Measurements from ENCODE around the gene CD19.

Gene CD19

GRCh38 chr16:28982418-28982817, 50.6 kb downstream of the CD19 start:
- DNase-seq (ENCODE audit: low read depth), result no peak

GRCh38 chr16:28982949-28983348, 51.2 kb downstream of the CD19 start:
- no peak for DNase-seq (ENCODE audit: low read depth)

- DNase-seq (ENCODE audit: low read depth), result no peak
These were observed 51.9 kb downstream of the CD19 start for GRCh38 chr16:28983644-28984043.

DNA sequence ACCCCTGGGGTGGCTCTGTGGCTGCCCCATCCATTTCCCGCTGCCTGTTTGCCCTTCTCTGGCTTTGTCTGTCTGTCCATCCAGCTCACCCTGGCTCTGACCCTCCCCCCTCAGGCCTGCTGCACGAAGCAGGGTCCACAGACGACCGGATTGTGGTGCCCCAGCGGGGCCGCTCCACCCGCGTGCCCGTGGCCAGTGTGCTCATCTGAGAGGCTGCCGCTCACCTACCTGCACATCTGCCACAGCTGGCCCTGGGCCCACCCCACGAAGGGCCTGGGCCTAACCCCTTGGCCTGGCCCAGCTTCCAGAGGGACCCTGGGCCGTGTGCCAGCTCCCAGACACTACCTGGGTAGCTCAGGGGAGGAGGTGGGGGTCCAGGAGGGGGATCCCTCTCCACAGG, 52.3 kb downstream of the CD19 start:
- DNase-seq (ENCODE audit: low read depth), result no peak

- DNase-seq (ENCODE audit: low read depth), result no peak
These were observed 52.9 kb downstream of the CD19 start, which contains the start of gene LAT for GRCh38 chr16:28984619-28985135. TSS of gene LAT (plus strand) at chr16:28985052. CDS start at chr16:28985418, 366 bp downstream.

GRCh38 chr16:28985211-28986041, 53.7 kb downstream of the CD19 start:
- no peak for DNase-seq (ENCODE audit: low read depth)

GRCh38 chr16:28986046-28986445, 54.3 kb downstream of the CD19 start:
- no peak for DNase-seq (ENCODE audit: low read depth)

DNA sequence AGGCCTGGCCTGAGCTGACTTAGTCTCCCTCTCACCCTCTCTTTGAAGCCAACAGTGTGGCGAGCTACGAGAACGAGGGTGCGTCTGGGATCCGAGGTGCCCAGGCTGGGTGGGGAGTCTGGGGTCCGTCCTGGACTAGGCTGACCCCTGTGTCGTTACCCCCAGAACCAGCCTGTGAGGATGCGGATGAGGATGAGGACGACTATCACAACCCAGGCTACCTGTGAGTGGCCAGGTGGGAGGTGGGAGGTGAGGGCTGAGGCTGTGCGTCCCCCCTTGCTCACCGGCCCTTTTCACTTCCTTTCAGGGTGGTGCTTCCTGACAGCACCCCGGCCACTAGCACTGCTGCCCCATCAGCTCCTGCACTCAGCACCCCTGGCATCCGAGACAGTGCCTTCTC, 54.7 kb downstream of the CD19 start:
- no peak for DNase-seq (ENCODE audit: low read depth)

DNA sequence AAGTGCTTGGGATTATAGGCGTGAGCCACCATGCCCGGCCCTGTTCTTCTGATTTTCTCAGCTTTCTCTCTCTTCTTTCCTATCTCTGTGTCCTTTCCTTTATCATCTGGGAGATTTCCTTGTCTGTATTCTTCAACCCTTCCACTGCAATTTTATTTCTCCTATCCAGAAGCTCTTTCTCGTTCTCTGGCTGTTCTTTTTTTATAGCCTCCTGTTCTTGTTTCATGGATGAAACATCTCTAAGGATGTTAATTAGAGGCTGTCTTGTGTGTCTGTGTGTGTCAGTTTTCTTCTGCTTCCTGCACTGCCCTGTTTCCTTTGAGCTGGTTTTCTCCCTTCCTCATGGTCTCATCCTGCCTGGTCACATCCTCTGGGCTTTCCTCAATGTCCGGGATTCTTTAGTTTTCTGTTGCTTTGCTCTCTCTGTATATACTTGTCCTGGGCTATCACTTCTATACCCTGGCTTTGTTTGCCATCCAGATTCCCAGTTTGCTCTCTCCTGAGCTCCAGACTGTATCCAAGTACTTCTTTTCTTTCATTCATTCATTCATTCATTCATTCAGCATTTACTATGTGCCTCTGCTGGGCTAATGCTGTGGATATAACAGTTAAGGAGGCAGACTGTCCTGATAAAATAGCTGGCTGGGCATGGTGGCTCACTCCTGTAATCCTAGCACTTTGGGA, 55.5 kb downstream of the CD19 start:
- no peak for DNase-seq (ENCODE audit: low read depth)
